ENCODE data around the gene SEPTIN8.
"Not testable (repeated sequence)": the region's sequence is repeated elsewhere in the genome, so short reads cannot be mapped to it uniquely, and the experiment has no call there.

DNA sequence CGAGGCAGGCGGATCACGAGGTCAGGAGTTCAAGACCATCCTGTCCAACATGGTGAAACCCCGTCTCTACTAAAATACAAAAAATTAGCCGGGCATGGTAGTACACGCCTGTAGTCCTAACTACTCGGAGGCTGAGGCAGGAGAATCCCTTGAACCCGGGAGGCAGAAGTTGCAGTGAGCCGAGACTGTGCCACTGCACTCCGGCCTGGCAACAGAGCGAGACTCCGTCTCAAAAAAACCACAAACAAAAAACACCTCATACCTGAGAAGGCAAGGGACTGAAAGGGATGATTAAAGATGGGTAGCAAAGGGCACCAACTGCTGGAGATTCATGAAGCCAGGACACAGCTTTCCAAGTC is 29.7 kb upstream of the SEPTIN8 start:
- not testable (repeated sequence) for TF ChIP-seq POLR2A (IDR thresholded peaks at IDR 0.05)
- TF ChIP-seq, protein P1, sequence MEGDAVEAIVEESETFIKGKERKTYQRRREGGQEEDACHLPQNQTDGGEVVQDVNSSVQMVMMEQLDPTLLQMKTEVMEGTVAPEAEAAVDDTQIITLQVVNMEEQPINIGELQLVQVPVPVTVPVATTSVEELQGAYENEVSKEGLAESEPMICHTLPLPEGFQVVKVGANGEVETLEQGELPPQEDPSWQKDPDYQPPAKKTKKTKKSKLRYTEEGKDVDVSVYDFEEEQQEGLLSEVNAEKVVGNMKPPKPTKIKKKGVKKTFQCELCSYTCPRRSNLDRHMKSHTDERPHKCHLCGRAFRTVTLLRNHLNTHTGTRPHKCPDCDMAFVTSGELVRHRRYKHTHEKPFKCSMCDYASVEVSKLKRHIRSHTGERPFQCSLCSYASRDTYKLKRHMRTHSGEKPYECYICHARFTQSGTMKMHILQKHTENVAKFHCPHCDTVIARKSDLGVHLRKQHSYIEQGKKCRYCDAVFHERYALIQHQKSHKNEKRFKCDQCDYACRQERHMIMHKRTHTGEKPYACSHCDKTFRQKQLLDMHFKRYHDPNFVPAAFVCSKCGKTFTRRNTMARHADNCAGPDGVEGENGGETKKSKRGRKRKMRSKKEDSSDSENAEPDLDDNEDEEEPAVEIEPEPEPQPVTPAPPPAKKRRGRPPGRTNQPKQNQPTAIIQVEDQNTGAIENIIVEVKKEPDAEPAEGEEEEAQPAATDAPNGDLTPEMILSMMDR (IDR thresholded peaks at IDR 0.05): not testable (repeated sequence)
